IPS DF 6.9 (cell line): ENCODE data around the gene RER1.

Experiments used
- DNase-seq: peaks from one replicate; pipeline ENCODE4 v3.0.0-alpha.2; 2013; ENCODE audit warnings: low read depth, low spot score
- H3K27ac ChIP-seq: one replicate; pipeline ENCODE4 v1.5.1; 2013; ENCODE audit warnings: low read length, control low read depth
- H3K27me3 ChIP-seq: 2 replicates; pipeline ENCODE4 v1.6.1; 2013; ENCODE audit warnings: mild to moderate bottlenecking, low read length; ENCODE audit not compliant: control insufficient read depth, insufficient read depth
- H3K36me3 ChIP-seq: 2 replicates; pipeline ENCODE4 v1.6.1; 2013; ENCODE audit warnings: low read length; ENCODE audit not compliant: control insufficient read depth, insufficient read depth
- H3K4me1 ChIP-seq: 2 replicates; pipeline ENCODE4 v1.6.1; 2013; ENCODE audit warnings: low read length; ENCODE audit not compliant: control insufficient read depth, insufficient read depth
- H3K4me3 ChIP-seq: 2 replicates; pipeline ENCODE4 v1.5.1; 2013; ENCODE audit warnings: mild to moderate bottlenecking, low read length
- H3K9me3 ChIP-seq: 2 replicates; pipeline ENCODE4 v1.6.1; 2013; ENCODE audit warnings: low read length, inconsistent platforms; ENCODE audit not compliant: control insufficient read depth, insufficient read depth
- WGBS: extraction: QIAGEN DNeasy Blood & Tissue Kit; methylation state at CpG from one replicate; pipeline ENCODE4 v1.1.7; 2013; ENCODE audit warnings: mixed read lengths, missing lambda C conversion rate; ENCODE audit not compliant: insufficient read length, insufficient coverage; 5-methylcytosine and 5-hydroxymethylcytosine counted together

The RER1 gene

GRCh38 chr1:2417083-2417832 lies 25.6 kb downstream of the RER1 start:
- DNase-seq = no peak
- H3K4me1 ChIP-seq = peaks cover 5% of the 10 kb centered on the region
- H3K4me3 ChIP-seq = no peak overlapping the region
- H3K27me3 ChIP-seq = no peaks in the 10 kb centered on the region; the same call in 1 of the 2 replicates
- H3K27ac ChIP-seq = no peak overlapping the region
- no CpG with 5 or more reads among the region's 13 CpGs for WGBS
- H3K36me3 ChIP-seq = no peaks in the 10 kb centered on the region
- H3K9me3 ChIP-seq = no peaks in the 10 kb centered on the region

GRCh38 chr1:2417833-2418225 lies 26.2 kb downstream of the RER1 start:
- peaks cover 5% of the 10 kb centered on the region for H3K4me1 ChIP-seq
- H3K9me3 ChIP-seq = no peaks in the 10 kb centered on the region
- H3K27ac ChIP-seq = no peak overlapping the region
- H3K27me3 ChIP-seq = no peaks in the 10 kb centered on the region; the same call in 1 of the 2 replicates
- no CpG with 5 or more reads among the region's 14 CpGs for WGBS
- no peaks in the 10 kb centered on the region for H3K36me3 ChIP-seq
- DNase-seq = no peak
- no peak overlapping the region for H3K4me3 ChIP-seq

- no peak overlapping the region for H3K27ac ChIP-seq
- no peak for DNase-seq
- no peaks in the 10 kb centered on the region for H3K9me3 ChIP-seq
- H3K4me1 ChIP-seq = peaks cover 4% of the 10 kb centered on the region
- H3K4me3 ChIP-seq = no peak overlapping the region
- H3K27me3 ChIP-seq = no peaks in the 10 kb centered on the region; the same call in 1 of the 2 replicates
- no peaks in the 10 kb centered on the region for H3K36me3 ChIP-seq
- WGBS = no CpG with 5 or more reads among the region's 16 CpGs
Observed at GRCh38 chr1:2418791-2419320, 27.2 kb downstream of the RER1 start.

- no CpG with 5 or more reads among the region's 16 CpGs for WGBS
- DNase-seq = no peak
- Histone ChIP-seq H3K4me3 (no peak overlapping the region), H3K36me3 (no peaks in the 10 kb centered on the region), H3K27ac (no peak overlapping the region), H3K9me3 (no peaks in the 10 kb centered on the region), H3K27me3 (no peaks in the 10 kb centered on the region; the same call in 1 of the 2 replicates), H3K4me1 (peaks cover 4% of the 10 kb centered on the region)
Observed at GRCh38 chr1:2419416-2419815, 27.8 kb downstream of the RER1 start.

GRCh38 chr1:2422523-2422922 lies 30.9 kb downstream of the RER1 start:
- no CpG with 5 or more reads among the region's 4 CpGs for WGBS
- Histone ChIP-seq H3K27ac (no peak overlapping the region), H3K9me3 (no peaks in the 10 kb centered on the region), H3K4me3 (no peak overlapping the region), H3K4me1 (no peaks in the 10 kb centered on the region), H3K27me3 (no peaks in the 10 kb centered on the region; the same call in 1 of the 2 replicates), H3K36me3 (no peaks in the 10 kb centered on the region)
- no peak for DNase-seq

- Histone ChIP-seq H3K36me3 (no peaks in the 10 kb centered on the region; the same call in 1 of the 2 replicates), H3K4me3 (no peak overlapping the region), H3K27ac (no peak overlapping the region), H3K9me3 (no peaks in the 10 kb centered on the region), H3K27me3 (no peaks in the 10 kb centered on the region), H3K4me1 (no peaks in the 10 kb centered on the region; the same call in 1 of the 2 replicates)
- DNase-seq = no peak
- no CpG with 5 or more reads among the region's 11 CpGs for WGBS
Observed at GRCh38 chr1:2425892-2426291, 34.3 kb downstream of the RER1 start.

GRCh38 chr1:2426540-2426939 lies 34.9 kb downstream of the RER1 start:
- H3K4me3 ChIP-seq = no peak overlapping the region
- H3K27ac ChIP-seq = no peak overlapping the region
- H3K36me3 ChIP-seq = no peaks in the 10 kb centered on the region; the same call in 1 of the 2 replicates
- WGBS = no CpG with 5 or more reads among the region's 18 CpGs
- no peak for DNase-seq
- H3K27me3 ChIP-seq = no peaks in the 10 kb centered on the region
- H3K9me3 ChIP-seq = no peaks in the 10 kb centered on the region
- H3K4me1 ChIP-seq = no peaks in the 10 kb centered on the region; the same call in 1 of the 2 replicates

- no peaks in the 10 kb centered on the region for H3K9me3 ChIP-seq
- no CpG with 5 or more reads among the region's 18 CpGs for WGBS
- H3K27me3 ChIP-seq = no peaks in the 10 kb centered on the region
- H3K4me3 ChIP-seq = no peak overlapping the region
- no peak for DNase-seq
- H3K4me1 ChIP-seq = no peaks in the 10 kb centered on the region; the same call in 1 of the 2 replicates
- H3K36me3 ChIP-seq = no peaks in the 10 kb centered on the region; the same call in 1 of the 2 replicates
- H3K27ac ChIP-seq = no peak overlapping the region
Observed at GRCh38 chr1:2427051-2427450, 35.4 kb downstream of the RER1 start.

- H3K27ac ChIP-seq = no peak overlapping the region
- no peaks in the 10 kb centered on the region; the same call in 1 of the 2 replicates for H3K36me3 ChIP-seq
- H3K27me3 ChIP-seq = no peaks in the 10 kb centered on the region
- no CpG with 5 or more reads among the region's 10 CpGs for WGBS
- DNase-seq = no peak
- H3K4me1 ChIP-seq = no peaks in the 10 kb centered on the region; the same call in 1 of the 2 replicates
- no peaks in the 10 kb centered on the region for H3K9me3 ChIP-seq
- H3K4me3 ChIP-seq = no peak overlapping the region
Observed at GRCh38 chr1:2427976-2428375, 36.3 kb downstream of the RER1 start.

- H3K27me3 ChIP-seq = no peaks in the 10 kb centered on the region
- DNase-seq = no peak
- no peak overlapping the region for H3K4me3 ChIP-seq
- no peaks in the 10 kb centered on the region for H3K9me3 ChIP-seq
- no peaks in the 10 kb centered on the region; the same call in 1 of the 2 replicates for H3K4me1 ChIP-seq
- no CpG with 5 or more reads among the region's 28 CpGs for WGBS
- H3K36me3 ChIP-seq = no peaks in the 10 kb centered on the region; the same call in 1 of the 2 replicates
- H3K27ac ChIP-seq = no peak overlapping the region
Observed at GRCh38 chr1:2428490-2428889, 36.8 kb downstream of the RER1 start.
